Islet precursor cell (in vitro differentiated cells): ENCODE results near the gene EPC1.

Experiments
- DNase-seq: peaks from one replicate; pipeline ENCODE4 v3.0.0-alpha.2; 2018

Gene EPC1

DNA sequence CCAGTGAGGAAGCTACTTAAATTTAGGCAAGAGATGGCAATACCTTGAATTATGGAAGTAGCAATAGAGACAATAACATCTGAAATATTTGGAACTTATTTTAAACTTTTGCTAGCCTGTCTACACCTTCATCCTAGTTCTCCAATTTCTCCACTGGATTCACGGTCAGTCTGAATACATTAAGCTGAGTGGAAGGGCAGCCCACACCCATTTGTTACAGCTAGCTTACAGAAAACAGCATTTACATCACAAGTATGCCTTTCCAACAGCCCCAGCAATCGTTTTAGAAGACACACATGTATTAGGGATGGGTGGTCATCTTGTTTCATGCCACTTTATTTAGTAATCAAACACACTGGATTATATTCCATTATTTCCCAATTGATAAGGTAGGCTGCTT lies 16.7 kb downstream of the EPC1 start:
- DNase-seq, result no peak

DNA sequence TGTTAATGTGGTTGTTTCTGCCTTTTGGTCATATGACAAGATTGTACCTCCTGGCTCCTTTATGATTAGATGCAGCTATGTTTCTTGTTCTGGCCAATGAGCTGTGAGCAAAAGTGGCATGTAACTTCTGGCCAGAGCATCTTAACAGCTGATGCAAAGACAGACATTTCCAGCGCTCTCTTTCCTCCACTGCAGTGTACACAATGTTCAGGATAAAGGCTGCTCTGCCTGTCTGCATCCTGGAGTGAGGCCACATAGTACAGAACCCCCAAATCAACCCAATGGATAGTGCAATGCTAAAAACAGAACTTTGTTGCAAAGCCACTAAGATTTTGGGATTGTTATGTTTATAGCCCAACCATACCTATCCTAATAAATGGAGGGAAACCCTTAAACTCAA lies 17.9 kb downstream of the EPC1 start:
- no peak for DNase-seq

DNA sequence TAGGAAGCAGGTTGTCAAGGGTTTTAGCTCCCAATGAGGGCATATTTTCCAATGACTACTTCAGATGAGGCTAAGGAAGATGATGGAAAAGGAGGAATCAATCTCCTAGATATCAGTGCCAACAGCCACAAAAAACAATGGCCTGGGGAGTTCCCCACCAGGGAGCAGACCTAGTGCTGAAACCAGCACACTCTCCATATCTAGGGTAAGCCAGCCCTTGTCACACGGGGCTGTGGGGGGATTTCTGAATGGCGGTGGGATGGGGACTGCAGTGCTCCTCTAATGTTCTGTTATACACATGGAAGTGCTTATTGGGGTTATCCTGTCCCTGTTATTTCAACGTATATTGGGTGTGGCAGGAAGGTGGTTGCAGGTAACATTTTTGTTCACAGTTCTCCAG lies 18.5 kb downstream of the EPC1 start:
- no peak for DNase-seq

DNA sequence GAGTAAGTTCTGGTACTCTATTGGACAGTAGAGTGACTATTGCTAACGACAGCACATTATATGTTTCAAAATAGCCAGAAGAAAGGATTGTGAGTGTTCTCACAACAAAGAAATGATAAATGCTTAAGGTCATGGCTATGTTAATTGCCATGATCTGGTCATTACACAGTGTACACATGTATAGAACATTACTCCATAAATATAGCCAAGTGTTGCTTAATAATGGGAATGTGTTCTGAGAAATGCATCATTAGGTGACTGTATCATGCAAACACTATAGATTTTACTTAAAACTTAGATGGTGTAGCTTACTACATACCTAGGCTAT lies 19.6 kb downstream of the EPC1 start:
- no peak for DNase-seq

DNA sequence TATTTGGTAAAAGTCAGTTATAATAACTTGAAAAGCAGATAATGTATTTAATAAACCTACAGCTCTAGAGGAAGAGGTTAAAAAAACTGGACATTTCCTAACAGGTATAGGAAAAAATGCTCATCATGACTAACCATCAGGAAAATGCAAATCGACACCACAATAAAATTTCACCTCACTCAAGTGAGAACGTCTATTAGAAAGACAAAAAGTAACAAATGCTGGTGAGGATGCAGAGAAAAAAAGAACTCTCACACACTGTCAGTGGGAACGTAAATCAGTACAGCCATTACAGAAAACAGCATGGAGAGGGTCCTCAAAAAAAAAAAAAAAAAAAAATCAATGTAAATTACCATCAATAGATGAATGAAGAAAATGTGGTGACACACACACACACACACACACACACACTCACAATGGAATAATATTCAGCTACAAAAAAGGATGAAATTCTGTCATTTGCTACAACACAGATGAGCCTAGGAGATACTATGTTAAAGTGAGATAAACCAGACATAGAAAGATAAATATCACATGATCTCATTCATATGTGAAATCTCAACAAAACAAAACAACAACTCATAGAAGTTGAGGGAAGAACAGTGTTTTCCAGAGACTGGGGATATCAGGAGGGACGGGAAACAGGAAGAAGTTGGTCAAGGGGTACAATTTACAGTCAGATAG lies 20.1 kb downstream of the EPC1 start:
- DNase-seq, result no peak

DNA sequence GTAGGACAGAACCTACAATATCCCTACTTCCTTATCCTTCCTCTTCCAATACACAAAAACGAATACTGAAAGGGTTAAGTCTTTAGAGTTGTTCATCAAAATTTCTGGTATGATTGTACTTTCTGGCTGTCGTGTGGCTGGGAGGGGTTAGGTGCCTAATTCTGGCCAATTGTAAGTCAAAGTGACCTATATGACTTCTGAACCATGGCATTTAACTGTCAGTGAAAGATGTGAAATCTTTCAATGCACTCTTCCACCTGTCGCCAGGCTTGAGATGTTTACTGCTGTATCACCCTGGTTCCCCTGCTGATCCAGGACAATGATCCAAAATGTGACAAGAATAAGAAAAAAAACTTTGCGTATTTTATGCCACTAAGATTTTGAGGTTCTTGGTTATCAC lies 20.8 kb downstream of the EPC1 start:
- no peak for DNase-seq

DNA sequence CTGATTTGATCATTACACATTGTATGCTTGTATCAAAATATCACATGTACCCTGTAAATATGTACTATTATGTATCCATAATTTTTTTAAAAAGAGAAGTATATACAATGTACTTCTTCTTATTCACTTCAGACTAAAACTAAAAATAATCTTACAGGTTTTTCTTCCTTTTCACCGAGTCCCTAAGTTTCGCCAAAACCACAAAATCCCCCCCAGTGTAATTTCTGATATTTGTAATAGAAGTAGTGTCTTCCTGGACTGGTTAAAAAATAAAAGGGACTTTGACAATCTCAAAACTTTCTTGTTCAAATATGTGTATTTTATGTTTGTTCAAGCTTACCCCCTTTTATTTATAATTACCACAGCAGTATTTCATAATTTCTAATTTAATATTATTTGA lies 23.9 kb downstream of the EPC1 start:
- DNase-seq, result no peak

DNA sequence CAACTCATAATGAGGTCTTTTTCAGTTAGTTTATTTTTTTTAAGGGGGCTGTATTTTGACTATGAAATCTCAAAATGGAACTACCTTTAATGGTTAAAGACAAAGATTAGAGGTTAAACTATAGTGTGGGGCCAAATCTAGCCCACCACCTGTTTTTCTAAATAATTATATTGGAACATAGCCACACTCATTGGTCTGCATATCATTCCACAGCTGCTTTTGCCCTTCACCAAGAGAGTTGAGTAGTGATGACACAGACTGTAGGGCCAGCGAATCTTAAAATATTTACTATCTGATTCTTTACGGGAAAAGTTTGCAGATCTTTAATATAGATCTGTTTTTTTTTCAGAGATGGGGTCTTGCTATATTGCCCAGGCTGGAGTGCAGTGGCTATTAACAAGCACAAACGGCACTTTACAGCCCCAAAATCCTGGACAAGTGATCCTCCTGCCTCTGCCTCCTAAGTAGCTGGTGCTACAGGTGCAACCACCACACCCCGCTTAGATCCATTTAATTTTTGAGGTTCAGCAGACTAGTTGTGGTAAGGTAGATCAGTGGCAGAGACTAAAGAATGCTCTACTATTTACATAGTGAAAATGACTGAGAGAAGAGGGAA lies 25.8 kb downstream of the EPC1 start:
- no peak for DNase-seq

DNA sequence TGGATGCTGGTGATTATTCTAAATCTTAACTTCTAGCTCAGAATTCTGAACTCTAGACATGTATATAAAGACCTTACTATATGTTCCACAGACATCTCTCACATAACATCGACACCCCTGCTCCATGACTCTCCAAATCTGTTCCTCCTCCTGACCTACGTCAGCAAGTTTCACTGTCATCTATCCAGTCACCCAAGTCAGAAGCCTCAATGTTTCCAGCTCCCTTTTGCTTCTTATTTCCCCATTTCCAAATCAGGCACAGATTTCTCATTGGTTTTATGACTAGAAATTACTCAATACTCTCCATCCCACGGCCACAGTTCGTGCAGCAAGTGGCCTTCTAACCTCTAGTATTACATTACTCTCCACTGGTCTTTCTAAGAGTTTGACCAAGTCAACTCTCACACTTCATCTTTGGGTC lies 28.5 kb downstream of the EPC1 start:
- no peak for DNase-seq

DNA sequence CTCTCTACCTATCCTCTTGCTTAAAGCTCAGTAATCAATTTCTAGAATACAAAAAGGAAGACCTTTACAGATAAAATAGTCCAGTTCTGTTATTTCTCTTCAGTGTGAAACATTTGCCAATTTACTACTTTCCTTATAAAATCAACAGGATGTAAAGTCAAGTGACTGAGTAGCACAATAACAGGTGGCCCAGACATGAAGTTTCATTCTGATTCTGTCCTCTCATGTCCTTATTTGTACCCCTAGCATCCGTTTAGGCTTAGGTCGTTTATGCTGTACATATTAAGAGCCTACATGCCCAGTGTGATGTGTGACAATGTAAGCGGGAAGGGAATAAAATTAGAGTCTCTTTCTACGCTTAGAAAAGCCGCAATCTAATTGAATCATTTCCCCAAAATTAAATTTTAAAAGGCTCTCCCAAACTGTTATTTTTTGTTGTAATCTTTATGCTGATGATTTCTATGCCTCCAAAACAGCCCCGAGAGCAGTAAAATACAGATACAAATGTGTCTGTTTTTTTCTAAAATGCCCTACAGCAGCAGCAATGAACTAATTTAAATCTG lies 29.1 kb downstream of the EPC1 start:
- DNase-seq, result no peak

DNA sequence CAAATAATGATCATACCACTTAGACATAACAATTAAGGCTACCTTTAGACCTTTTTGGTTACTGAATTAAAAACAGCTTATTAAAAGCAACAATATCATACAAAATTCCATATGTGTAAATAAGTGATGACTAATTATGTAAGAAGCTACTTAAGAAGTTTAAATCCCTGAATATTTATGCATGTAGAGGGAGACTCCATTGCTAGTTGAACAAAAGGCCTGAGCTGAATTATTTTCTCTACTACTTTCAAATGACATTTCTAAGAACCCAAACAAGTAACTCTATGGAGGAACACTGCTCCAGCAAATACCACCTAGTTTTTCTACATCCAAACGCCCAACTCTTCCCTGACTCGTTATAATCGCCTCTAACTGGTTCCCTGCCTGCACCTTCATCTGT lies 31.5 kb downstream of the EPC1 start:
- no peak for DNase-seq

DNA sequence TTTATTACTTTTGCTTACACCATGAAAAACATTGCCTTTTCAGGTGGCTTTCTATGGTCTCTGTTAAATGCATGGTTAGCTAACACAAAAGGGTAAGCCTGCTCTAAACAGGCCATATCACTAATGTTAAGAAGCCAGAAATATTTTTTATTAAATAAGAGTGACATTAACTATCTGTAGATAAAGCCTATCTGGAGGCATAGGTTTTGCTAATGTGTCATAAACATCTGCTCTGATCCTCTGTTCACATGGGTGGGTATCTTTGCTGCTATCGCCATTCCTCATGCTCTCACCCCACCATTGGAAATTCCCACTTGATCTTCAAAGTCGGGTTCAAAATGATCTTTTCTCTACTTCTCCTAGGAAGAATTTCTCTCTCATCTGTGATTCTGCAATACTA lies 32.4 kb downstream of the EPC1 start:
- DNase-seq, result no peak

DNA sequence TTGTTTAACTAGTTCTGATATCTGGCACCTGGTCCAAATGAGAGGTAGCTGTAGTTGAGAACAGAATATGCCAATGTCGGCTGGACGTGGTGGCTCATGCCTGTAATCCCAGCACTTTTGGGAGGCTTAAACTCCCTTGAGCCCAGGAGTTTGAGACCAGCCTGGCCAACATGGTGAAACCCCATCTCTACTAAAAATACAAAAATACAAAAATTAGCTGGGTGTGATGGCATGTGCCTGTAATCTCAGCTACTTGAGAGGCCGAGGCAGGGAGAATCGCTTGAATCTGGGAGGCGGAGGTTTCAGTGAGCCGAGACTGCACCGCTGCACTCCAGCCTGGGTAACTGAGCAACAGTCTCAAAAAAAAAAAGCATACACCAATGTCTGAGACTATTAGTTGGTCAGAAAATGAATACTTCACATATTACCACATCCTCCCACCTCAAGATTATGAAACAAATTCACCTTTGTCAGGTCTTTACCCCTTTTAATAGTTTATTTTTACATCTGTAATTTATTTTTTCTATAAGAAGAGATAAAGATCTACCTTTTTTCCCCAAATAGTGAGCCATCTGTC lies 38.8 kb downstream of the EPC1 start:
- DNase-seq, result no peak

DNA sequence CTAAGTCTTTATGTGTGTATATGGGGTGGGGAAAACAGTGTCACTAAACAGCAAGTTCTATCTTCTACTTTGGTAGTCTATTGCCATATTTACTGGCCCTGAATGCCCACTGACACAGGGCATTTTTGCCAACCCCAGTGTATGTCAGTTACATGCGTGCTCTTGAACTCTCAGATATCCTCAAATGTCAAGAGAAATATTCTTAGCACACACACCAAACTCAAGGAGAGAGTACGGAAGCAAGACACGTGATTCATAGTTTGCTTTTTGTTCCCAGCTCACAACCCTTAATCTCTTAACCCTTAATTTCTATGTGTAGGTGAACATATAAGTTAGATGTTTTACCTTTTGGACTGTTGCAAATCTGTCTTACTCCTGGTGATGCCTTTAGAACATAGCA lies 39.3 kb downstream of the EPC1 start:
- DNase-seq, result no peak

DNA sequence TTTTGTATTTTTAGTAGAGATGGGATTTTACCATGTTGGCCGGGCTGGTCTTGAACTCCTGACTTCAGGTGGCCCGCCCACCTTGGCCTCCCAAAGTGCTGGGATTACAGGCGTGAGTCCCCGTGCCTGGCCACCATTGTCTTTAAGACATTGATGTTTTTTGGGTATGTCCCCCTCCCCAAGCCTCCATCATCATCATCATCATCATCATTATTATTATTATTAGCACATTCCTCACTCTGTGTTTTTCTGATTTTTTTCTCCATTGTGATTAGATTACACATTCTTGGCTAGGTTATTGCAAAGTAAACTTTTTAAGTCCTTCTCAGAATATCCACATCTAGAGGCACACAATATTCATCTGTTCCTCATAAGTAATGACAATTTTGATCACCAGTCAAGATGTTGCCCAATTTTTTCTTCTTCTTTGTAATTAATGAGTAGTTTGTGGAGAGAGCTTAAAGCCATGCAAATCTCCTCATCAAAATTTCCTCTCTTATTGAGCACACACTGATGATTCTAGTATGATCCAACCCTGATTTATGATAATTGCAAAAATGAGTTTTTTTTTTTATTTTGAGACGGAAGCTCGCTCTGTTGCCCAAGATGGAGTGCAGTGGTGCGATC lies 47.5 kb downstream of the EPC1 start:
- DNase-seq, result no peak

DNA sequence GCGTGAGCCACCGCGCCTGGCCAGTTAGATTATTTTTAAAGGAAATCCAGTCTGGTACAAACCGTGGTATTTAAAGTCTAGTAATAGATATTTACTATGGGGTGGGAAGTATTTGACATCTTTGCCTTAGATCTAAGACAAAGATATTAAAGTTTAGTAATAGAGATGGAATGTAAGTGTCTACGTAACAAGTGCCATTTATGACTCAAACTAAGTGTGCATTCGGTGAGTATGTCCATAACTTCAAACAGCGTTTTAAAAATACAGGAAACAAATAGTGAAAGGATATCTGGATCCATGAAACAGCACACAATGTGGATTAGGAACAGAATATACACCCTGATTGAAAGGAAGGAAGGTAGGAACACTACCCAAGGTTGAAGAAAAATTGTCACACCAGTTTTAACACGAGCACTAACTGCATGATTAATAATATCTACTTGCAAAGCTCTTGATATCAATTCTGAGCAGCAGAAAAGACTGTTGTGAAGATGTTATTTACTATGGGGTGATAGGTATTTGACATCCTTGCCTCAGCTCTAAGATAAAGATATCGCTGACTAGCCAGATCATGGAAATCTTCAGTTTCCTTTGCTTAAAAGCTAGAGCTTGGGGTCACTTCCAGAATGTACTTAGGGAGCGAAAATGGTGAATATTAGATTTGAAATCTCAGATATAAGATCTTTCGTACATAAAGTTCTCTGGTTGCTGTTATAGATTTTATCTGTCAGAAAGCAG lies 48.7 kb downstream of the EPC1 start:
- DNase-seq, result no peak

DNA sequence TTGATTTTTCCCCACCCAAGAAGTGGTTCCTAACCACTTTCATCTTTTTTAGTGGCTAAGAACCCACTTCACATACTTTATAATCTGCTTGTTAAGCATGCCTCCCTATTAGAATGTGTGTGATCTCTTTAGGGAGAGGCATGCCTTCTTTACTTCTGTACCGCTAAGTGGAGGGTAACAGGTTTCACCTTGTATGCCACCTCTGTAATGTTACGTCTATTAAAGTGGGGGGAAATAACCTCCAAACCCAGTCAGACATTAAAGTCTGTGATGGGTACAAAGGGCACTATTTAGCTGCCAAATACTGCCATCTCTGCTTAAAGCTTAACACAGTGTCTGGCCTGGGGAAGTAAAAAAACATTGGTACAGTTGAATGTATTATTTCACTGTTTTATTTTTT lies 51.9 kb downstream of the EPC1 start:
- no peak for DNase-seq

DNA sequence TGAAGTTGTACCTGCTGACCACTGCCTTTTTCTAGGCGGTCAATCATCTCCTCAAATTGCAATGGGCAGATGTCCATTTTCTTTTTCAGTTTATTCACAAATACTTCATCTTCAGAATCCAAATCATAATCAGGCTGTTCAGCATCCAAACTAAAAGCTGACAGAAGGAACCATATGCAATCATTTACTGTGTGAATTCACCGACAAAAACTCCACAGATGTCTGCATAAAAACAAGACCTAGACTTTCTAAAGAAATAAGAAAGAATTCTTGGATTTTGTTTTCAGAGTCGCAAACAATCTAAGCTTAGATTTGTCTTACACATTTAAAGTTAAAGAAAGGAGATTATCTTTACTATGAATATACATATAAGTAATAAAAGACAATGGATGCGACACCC lies 53.4 kb downstream of the EPC1 start:
- DNase-seq, result no peak

DNA sequence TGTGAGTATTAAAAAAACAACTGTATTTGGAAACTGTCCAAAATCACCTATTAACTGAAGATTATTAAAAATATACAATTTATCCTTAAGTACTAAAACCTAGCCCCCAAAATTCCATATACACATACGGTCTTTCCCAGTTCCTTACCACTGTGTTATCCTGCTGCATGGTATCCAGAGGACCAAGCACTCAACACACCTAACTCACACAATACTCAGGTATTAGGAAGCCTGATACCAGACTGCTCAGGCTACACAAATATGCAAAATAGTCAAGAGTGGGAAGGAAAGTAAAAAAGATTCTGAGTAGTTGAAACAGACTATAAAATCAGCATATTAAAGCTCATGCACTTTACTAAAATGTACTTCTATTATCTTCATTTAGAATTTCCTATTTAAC lies 67.2 kb downstream of the EPC1 start:
- DNase-seq, result no peak

DNA sequence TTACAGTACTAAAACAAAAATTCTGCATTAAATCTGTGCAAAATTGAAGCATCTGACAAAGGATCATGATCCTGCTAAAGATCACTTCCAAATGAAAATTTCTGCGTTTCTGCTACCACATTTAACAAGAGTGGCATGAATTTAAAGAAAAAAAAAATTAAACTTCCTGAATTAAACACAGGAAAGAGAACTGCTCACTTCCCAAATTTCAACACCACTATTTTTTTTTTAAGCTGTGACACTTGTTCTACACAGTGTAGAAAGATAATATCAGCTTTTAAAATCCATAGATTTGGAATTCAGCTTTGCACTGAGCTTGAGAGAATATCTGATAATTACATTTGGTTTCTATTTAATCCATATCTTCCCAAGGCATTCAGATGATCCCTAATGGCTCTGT lies 73.6 kb downstream of the EPC1 start:
- no peak for DNase-seq

DNA sequence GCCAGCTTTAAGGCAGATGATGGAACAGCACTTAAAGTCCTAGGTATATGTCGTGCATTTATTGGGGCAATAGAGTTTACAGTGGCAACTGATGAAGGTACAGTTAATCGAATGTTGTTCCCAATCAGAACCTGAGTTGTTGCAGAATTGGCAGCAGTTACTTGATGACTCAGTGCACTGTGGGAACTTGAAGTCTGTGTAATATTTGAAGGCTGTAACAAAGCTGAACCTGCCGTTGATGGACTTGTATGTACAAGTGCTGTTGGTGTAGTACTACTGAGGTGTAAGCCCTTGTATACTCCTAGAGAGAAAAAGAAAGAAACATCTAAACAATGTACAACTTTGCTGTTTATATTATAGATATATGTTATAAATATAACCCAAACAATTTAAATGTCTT lies 75.3 kb downstream of the EPC1 start:
- no peak for DNase-seq

DNA sequence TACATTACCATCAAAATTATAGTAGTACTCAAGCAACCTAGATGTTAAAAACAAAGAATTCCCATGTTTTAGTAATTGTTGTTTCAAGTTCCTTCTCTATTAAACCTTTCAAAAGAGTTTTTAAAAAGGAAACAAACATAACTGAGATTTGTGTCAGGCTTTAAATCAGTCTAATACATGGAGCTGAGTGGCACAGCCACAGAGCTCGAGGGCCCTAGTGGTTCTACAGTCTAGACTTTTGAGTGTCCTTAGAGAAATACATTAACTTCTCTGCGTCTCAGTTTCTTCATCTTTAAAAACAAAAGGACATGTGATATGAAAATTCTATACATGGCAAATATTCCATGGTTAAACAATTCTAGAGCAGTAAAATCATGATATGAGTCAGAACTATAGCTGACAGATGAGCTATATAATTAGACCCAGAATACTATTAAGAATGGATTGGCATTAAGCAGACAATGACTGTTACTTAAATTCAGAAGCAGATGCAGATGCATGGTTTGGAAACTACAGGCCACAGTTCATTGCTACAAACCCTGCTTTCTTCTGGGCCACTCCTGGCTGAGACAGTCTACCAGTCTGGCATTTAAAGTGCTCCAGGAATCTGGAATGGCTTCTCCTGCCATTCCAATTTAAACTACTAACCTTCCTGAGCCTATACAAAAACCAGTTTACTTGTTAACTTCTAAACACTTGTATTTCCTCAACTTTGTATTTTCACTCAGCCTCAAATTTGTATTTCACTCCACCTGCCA lies 77.4 kb downstream of the EPC1 start:
- peak; percentile 77 for DNase-seq

DNA sequence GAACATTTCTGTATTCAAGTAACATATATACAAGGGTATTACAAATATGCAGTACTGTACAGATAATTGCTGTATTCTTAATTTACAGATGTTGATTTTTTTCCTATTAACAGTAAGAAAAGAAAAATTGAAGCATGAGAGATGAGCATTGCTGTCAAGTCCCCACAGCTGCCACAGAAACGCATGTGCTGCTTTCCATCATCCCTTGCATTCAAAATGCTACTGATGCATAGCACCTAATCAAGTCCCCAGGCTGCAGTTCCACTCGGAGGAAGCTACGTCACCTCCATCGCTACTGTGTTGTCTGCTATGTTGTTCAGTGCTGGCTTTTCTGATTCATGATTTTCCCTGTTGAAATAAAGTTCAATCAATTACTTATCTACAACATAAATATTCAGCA lies 78.2 kb downstream of the EPC1 start:
- no peak for DNase-seq
